NCI-H2107 (cell line): ENCODE data around the gene BACH2.
"Not testable (repeated sequence)": the region's sequence is repeated elsewhere in the genome, so short reads cannot be mapped to it uniquely, and the experiment has no call there.

Experiments used
- DNase-seq: peaks from one replicate; lab custom pipeline; 2025; lab: John Stamatoyannopoulos, UW

The BACH2 gene

DNA sequence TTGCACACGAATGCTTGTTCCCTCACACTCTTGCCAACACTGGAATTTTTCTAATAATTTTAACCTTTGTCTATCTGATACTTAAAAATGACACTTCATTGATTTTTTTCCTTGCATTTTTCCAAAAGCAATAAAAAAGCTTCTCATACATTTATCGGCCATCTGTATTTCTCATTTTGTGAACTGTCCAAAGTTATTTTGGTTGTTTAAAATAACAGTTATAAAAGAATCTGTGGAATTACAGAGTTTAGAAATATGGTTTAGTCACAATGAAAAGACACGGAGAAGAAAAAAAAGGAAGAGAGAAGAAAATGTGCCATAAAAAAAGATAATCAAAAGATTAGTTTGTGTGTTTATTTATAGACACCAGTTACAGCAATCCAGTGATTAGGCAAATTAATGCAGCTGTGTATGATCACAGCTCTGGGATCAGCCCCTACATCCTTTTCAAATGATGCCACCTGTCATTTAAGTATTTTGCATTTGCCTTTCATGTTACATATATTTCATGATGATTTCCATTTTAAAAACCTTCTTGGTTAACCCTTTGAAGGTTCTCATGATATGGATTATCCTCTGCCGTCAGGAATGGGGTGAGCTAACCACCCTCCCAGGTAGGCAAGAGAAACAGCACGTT lies 171.7 kb downstream of the BACH2 start:
- no peak for DNase-seq

DNA sequence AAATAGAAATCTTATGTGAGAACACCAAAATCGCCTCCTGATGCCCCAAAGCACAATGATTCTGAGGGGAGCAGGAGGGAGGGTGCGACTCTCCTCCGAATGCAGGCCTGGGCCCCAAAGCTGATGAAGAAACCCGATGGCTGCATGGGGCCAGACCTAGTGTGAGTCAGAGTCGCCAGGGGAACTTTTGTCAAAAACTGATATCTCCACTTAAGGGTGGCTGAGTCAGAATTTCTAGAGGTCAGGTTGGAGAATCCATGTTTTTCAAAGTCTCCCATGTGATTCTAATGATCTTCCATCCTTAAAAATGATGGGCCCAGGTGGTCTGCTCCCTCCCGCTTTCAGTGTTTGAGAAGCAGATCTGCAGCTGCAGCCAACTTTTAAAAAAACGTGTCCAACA lies 172.8 kb downstream of the BACH2 start:
- DNase-seq = no peak

DNA sequence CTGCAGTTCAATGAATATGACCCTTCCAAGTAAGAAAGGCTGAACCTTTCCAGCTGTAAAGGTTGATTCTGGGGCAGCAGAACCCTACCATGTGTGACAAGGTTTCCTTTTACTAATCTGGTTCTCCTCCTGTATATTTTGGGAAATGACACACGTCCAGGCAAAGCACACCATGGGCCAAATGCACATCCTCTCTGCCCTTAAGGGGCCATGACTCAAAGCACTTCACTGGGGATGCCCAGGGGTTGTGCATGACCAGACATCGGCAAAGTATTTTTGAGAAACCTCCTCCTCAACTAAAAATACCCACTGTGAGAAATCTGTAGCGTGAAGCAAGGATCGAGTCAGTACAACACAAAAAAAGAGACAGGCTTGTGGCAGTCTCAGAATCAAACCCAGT lies 174.7 kb downstream of the BACH2 start:
- DNase-seq = no peak

DNA sequence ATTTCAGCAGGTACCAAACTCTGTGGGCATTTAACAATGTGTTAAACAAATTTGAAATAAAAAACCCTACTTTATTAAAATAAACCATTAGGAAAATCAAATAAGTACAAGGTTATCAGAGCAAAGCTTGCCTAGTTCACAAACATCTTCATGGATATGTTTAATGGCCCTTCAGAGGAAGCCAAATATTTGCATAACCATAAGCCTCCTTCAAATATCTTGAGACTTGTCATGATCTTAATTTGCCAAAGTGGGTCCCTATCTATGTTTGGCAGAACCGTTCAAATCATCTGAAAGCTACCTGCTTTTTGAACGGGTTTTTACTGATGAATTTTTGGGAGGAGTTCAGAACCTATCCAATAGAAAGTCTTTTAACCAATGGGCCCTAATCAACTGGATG lies 176.3 kb downstream of the BACH2 start:
- DNase-seq = no peak

DNA sequence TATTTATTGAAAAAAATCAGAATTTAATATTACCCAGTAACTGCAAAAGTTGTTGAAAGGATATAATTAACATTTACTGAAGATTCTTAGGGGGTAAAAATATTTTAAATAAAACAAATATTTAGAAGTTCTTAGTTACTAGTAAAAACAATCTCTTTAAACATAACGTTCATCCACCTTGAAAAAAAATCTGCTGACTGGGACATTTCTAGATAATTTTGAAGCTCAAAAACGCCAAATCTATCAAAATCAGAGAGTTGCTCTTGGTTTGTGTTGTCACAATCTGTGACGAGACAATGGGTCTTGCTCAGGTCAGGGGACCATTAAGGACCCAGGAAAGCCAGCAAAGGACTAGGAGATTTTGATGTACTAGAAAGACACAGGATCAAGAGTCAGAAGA lies 177.0 kb downstream of the BACH2 start:
- DNase-seq = no peak

DNA sequence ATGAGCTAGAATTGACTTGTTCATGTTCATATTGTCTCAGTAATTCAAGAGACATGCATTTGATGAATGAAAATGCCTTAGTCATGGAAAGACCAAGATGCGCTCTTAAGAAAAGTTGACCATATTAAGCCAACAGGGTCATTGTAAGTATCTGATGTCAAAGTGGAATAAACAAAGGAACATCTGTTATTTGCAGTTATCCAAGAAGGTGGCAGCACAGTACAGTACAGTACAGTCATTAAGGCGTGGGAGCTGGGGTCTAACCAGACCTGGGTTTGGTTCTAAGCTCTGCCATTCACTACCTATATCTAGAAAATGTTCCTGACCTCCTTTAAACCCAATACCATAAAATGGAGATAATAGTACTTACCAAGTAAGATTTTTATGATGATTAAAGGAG lies 178.1 kb downstream of the BACH2 start:
- DNase-seq = no peak

DNA sequence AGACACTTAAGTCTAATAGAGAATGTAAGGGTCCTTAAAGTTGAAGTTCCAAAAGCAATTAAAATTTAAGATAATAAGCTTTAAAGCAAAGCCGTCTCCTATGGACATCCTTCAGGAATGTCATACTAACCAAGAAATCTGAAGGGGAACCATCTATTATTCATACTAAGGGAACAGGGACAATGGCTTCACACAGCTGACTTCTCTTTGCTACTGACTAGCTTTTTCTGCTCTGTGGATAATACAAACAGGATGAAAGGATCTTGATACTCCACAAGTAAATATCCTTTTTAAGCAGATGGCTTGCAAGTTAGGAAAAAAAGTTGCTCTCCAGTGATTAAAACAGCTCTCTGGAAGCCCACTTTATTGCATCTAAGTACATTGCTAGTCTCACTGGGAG lies 178.6 kb downstream of the BACH2 start:
- no peak for DNase-seq

DNA sequence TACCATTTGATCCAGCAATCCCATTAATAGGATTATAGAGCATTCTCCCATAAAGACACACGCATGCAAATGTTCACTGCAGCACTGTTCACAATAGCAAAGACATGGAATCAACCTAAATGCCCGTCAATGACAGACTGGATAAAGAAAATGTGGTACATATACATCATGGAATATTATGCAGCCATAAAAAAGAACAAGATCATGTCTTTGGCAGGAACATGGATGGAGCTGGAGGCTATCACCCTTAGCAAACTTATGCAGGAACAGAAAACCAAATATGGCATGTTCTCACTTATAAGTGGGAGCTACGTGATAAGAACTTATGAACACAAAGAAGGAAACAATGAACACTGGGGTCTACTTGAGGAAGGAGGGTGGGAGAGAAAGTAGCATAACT lies 180.5 kb downstream of the BACH2 start:
- DNase-seq = not testable (repeated sequence)

DNA sequence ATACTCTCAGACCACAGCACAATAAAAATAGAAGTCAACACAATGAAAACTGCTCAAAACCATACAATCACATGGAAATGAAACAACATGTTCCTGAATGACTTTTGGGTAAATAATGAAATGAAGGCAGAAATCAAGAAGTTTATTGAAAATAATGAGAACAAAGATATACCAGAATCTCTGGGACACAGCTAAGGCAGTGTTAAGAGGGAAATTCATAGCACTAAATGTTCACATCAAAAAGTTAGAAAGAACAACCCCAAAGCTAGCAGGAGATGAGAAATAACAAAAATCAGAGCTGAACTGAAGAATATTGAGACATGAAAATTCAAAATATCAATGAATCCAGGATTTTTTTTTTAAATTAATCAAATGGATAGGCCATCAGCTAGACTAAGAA lies 183.3 kb downstream of the BACH2 start:
- DNase-seq = no peak

DNA sequence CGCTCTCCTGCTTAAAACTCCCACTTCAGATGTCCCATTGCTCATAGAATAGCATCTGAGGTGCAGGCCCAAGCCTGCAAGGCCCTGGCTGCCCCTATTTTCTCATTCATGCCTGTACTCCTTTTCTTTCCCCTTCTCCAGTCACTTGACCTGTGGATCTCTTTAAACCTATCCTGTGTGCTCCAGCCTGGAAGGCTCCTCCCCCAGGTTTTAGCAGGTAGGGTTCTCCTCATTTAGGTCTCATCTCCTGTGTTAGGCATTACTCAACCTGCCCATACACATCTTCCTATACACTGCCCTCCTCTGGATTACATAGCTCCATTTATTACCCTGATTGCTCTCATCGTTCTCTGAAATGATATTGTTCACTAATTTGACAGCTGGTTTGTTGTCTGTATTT lies 185.3 kb downstream of the BACH2 start:
- DNase-seq = no peak

DNA sequence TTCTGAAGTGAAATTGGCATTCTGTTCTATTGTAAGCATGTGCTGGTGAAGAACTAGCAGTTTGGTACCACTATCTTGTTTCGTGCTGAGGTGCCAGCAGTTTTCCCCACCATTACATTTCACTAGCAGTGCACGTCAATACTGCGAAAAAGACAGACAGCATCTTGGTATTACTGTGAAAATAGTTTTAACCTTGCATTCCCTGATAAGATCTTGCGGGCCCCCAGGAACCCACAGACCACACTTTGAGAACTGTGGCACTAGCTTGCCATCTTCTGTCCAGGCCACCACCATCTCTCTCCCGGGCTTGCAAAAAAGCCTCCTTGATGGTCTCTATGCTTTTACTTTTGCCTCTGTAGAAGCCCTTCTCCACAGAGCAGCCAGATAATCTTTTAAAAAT lies 185.7 kb downstream of the BACH2 start:
- no peak for DNase-seq

DNA sequence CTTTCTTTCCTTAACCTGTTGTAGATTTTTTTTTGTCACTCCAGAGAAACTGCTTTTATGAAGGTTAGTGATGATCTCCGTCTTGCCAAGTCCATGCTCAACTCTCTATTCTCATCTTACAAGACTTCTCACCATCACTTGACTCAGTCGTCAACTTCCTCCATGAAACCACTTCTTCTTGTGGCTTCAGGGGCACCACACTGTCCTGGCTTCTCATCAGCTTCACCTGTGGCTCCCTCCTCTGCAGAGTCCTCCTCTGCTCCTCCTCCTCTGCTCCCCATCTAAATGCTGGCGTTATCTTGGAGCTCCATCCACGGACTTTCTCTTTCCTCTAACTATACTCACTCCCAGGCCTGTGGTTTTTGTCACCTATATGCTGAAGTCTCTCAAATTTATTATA lies 187.5 kb downstream of the BACH2 start:
- DNase-seq = no peak

DNA sequence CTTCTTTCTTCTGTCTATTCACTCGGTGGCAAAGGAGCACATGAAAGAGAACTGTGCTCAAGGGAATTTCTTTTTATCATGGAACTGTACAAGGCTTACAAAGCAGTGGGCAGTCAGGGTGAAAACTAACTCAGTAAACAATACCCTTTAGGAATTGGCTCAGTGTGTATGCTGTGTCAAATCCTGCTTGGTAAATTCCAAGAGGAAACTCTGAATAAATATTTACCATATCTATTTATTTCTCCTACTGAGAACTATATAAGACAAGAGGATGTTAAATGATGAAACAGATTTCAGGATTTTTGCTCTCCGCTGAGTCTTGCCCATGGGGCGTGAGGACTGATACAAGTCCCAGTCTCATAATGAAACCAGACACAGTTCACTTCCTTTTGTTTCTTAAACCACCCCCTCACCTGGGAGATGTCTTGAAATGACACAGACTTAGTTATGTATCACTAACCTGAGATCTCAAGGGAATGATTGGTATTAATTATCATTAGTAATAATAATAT lies 188.8 kb downstream of the BACH2 start:
- DNase-seq = no peak

DNA sequence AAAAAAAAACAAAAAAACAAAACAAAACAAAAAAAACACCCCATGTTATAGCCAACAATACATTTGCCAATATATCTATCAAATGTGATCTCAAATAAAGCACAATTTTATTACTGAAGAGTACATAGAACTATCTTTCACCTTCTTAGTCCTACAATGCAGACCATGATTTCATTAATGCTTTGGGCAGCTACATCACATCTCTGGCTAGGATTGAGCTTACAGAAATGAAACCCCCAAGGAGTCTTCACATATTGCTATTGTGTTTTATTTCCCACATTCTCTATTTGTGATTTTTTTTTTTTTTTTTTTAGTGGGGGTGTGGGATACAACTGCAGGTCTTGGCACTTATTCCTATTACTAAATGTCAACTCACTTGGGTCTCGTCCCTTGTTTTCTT lies 189.3 kb downstream of the BACH2 start:
- DNase-seq = no peak

DNA sequence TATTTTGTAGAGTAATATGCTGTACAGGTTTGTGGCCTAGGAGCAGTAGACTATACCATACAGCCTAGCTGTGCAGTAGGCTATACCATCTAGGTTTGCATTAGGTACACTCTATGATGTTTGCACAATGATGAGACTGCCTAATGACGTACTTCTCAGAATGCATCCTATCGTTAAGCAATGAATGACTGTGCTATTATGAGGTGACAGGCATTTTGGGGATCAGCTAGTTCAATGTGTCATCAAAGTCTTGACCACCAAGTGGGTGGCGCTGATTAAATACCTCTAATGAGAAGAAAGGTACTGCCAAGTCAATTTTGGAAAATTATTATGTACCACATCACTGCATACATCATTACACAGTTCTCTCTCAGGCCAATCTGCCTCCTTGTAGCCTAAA lies 190.2 kb downstream of the BACH2 start:
- DNase-seq = no peak

DNA sequence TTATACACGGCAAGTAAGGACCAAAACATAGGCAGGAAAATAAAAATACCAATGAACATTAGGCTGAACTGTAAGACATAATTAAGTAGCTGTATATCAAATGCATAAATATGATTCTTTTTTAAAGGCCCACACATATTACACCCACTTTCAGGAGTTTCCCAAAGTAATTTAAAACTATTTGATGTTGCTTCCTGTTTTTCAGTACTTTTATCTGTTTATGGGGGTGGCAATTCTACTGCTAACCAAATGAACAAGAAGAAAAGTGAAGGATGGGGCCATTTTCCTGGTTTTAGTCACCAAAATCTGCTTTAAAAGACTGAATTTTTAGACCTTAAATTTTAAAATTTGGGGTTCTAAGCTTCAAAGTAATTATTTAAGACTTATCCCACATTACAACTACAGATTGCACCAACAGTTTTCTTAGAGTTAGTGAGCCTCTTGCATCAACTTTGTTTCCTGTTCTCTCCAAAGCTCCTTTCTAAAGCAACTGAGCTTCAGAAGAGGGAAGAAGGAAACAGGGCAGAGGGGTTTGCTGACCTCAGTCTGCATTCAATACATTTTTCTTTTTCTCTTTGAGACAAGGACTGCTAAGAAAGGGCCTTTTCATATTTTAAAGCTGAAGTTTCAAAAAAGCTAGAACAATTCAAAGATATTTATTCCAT lies 191.0 kb downstream of the BACH2 start:
- DNase-seq = no peak

DNA sequence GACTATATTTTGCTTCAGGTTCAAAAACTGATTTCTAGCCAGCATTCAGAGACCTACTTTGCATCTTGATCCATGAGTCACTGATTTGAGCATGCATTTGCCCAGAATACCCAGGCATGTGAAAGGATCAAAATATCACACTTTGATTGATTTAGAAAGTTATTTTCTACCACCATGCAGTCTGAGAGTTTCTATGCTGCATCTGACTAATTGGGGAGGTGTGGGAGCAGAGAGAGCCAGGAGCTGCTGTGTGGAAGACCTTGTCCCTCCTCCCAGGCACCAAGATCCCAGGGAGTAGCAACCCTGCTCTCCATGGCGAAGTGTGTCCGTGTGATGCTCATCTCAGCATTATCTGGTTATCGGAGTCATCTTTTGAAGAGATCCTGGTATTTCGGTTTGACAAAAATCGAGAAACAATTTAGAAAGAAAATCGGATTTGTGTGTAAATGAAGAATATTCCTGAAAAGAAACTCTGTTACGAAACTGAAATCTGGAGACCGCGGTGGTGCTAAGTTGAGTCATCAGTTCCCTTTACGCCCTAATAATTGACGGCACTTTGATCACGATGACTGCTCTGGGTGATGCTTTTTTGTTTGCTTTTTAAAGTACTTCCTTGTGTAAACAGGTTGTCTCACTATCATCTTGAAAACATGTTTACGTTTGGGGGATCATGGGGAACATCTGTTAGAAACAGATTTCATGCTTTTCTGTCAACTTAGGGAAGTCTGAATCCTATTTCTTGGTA lies 193.4 kb downstream of the BACH2 start:
- no peak for DNase-seq

DNA sequence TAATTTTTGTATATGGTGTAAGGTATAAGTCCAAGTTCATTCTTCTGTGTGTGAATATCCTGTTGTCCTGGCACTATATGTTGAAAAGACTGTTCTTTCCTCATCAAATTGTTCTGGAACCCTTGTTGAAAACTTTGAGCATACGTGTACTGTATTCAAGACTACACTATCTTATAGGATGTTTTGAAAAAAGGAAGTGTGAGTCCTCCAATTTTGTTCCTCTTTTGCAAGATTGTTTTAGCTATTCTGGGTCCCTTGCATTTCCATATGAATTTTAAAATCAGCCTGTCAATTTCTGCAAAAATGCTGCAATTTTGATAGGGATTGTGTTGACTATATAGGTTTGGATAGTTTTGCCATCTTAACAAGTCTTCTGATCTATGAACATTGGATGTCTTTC lies 195.2 kb downstream of the BACH2 start:
- no peak for DNase-seq

DNA sequence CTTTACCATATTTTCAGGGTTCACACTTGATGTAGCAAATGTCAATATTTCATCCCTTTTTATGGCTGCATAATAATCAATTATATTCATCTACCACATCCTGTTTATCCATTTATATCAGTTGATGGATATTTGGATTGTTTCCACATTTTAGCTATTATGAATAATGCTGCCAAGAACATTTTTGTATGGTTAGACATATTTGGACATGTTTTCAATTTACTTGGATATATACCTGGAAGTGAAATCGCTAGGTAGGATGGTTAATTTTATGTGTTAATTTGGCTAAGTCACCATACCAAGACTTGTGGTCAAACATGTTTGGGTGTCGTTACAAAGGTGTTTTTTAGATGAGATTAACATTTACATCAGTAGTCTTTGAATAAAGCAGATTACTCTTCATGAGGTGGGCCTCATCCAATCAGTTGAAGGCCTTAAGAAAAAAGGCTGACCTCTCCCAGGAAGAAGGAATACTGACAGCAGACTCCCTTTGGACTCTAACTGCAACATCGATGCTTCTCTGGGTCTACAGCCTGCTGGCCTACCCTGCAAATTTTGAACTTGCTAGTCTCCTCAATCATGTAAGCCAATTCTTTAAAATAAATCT lies 196.5 kb downstream of the BACH2 start:
- DNase-seq = no peak

DNA sequence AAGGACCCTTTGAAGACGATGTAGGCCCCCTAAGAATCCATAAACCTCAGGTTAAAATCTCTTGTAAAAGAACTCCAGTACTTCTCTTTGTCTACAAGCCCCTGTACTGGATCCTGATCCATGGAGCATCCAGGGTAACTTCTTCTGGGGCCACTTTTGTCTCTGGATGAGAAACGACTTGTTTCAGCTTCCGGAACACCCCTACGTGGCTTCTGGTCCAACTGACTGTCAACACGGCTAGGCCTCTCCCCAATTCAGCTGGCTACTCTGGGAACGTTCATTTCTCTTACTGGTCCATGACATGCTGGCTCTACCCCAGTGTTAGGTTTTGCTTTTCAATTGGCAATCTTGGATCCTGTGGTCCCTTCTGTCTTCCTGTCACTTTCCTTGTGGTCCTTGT lies 198.0 kb downstream of the BACH2 start:
- DNase-seq = no peak

DNA sequence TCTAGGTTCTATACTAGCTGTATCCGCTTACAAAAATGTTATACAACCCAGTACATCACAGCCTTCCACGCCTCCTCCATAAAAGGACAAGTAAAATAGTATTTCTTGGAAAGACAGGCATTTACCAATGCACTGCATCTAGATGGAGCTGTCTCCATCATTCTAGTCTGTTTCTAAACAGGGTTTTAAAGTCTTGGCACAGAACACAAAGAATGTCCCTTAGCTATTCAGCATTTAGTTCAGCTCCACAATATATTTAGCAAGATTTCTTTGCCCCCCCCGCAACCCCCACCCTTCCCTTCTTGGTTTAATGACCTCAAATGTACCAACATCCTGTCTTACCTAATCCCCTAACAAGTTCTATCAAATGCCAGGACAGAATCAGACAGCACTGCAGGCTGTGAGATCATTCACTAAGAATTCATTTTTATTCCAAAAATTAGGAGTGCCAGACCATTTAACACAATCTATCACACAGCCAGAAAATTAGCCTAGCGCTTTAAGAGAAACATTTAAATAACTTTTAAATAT lies 198.6 kb downstream of the BACH2 start:
- no peak for DNase-seq

DNA sequence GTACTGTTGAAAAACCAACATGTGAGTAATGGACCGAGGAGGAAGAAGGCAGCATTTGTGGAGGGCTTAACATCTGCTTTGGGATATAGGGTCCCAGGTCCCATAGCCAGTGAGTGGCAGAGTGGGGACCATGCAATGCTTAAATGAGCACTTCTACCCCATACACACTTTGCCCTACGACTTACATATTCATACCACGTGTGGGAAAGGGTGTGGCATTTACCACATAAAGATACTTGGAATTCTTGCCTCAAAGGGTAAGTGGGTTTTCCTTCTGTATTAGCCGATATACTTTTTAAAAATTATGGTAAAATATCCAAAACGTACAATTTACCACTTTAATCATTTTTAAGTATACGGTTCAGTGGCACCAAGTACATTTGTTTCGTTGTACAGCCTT lies 199.3 kb downstream of the BACH2 start:
- DNase-seq = no peak

DNA sequence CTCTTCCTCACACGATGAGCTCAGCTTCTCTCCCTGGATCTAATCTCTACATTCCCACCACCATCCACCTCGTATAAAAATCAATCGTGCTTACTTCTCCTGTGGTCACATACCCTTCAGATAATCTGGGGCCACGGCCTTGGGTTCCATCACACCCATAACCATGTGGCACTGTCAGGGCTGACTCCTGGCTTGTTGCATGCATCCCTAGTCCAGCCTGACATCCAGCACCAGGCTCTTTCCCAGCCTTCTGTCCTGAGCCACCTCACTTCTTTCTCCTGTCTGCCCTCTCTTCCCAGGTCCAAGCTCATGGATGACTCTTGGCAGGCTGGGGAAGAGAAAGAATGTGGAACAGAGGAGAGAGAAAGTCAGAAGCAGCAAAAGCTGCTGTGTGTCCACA lies 199.8 kb downstream of the BACH2 start:
- DNase-seq = no peak
